Measurements from ENCODE around the gene CRYM. TPM values are rescaled to one million over a fixed set of nuclear protein-coding genes. Genes with fewer than 3 reads are reported as not detected.

The CRYM gene
- total and polyA plus RNA-seq, 4 donors, result 0.30 to 2.8 TPM; not detected in 2

- H3K27ac ChIP-seq (ENCODE audit: low read depth in 1 of 2, low read length in 2 of 2), result no peak overlapping the region
- peak overlapping the region in 1 of 2 donors; percentile 8 for H3K4me3 ChIP-seq (ENCODE audit: low read length in 2 of 2)
- DNase-seq, result no peak
- H3K27me3 ChIP-seq (ENCODE audit: control insufficient read depth in 1 of 2, insufficient read depth in 2 of 2, low read length in 1 of 2), result no peaks in the 10 kb centered on the region
- no peaks in the 10 kb centered on the region for H3K4me1 ChIP-seq (ENCODE audit: control insufficient read depth in 1 of 2, insufficient read depth in 2 of 2, low read length in 2 of 2)
- H3K36me3 ChIP-seq (ENCODE audit: control insufficient read depth in 1 of 2, insufficient read depth in 2 of 2, low read length in 1 of 2), result no peaks in the 10 kb centered on the region
- ATAC-seq (ENCODE audit: low FRiP score), result no peak
- H3K9me3 ChIP-seq (ENCODE audit: control insufficient read depth, low read length), result no peaks in the 10 kb centered on the region
- intact Hi-C loops (cut with DNase I), result loop anchor here in 1 of 2 donors (2.0 kb wide), 1 partner anchor 14 kb away; no protein-coding TSS in a partner anchor
- WGBS, 2 donors, result 67 to 74% methylated on average over 4 of the region's 4 CpGs
Observed at GRCh38 chr16:21284414-21284813, 6.3 kb upstream of the CRYM start.

- Histone ChIP-seq H3K36me3 (ENCODE audit: control insufficient read depth in 1 of 2, insufficient read depth in 2 of 2, low read length in 1 of 2) (no peaks in the 10 kb centered on the region), H3K4me1 (ENCODE audit: control insufficient read depth in 1 of 2, insufficient read depth in 2 of 2, low read length in 2 of 2) (no peaks in the 10 kb centered on the region), H3K4me3 (ENCODE audit: low read length in 2 of 2) (peak overlapping the region; percentile 8 to 72), H3K9me3 (ENCODE audit: control insufficient read depth, low read length) (no peaks in the 10 kb centered on the region), H3K27me3 (ENCODE audit: control insufficient read depth in 1 of 2, insufficient read depth in 2 of 2, low read length in 1 of 2) (no peaks in the 10 kb centered on the region), H3K27ac (ENCODE audit: low read depth in 1 of 2, low read length in 2 of 2) (peak overlapping the region in 1 of 2 donors; percentile 51)
- WGBS, 2 donors, result 2% methylated on average over 51 to 67 of the region's 67 CpGs
- peak; percentile 84 for ATAC-seq (ENCODE audit: low FRiP score)
- DNase-seq, result peak; percentile 66 to 87
- intact Hi-C loops (cut with DNase I), result loop anchor here in 1 of 2 donors (2.0 kb wide), 1 partner anchor 15 kb away; no protein-coding TSS in a partner anchor
Observed at GRCh38 chr16:21283521-21284289, 5.6 kb upstream of the CRYM start.

DNA sequence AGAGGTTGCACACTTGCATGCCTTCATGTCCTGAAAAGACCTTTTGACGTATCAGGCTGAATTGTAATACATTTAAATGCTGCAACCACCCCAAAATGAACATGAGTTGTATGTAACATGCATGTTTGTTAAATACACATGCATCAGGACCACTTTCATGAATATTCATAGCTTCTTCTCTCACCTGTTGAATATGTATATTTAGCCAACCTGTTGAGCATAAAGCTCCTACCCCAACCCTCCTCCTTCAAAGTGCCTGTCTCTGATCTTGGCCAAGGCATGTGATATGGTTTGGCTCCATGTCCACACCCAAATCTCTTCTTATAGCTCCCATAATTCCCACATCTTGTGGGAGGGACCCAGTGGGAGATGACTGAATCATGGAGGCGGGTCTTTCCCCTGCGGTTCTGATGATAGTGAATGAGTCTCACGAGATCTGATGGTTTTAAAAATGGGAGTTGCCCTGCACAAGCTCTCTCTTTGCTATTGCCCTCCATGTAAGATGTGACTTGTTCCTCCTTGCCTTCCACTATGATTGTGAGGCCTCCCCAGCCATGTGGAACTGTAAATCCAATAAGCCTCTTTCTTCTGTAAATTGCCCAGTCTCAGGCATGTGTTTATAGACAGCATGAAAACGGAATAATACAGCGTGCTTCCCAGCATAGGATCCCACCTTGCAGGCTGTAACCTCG lies 3.8 kb upstream of the CRYM start:
- H3K27me3 ChIP-seq (ENCODE audit: control insufficient read depth in 1 of 2, insufficient read depth in 2 of 2, low read length in 1 of 2), result no peaks in the 10 kb centered on the region

GRCh38 chr16:21279501-21279900 lies 1.4 kb upstream of the CRYM start:
- 40 to 42% methylated on average over 2 of the region's 2 CpGs for WGBS, 2 donors
- ATAC-seq (ENCODE audit: low FRiP score) (no peak), DNase-seq (no peak)
- intact Hi-C loops (cut with DNase I), result loop anchor here (2.0 to 5.0 kb wide), 4 partner anchors 87 to 121 kb away; partner anchors contain the start of gene LDAF1 (in 1 of the 2)
- Histone ChIP-seq H3K27me3 (ENCODE audit: control insufficient read depth in 1 of 2, insufficient read depth in 2 of 2, low read length in 1 of 2) (no peaks in the 10 kb centered on the region), H3K27ac (ENCODE audit: low read depth in 1 of 2, low read length in 2 of 2) (no peak overlapping the region), H3K36me3 (ENCODE audit: control insufficient read depth in 1 of 2, insufficient read depth in 2 of 2, low read length in 1 of 2) (no peaks in the 10 kb centered on the region), H3K4me1 (ENCODE audit: control insufficient read depth in 1 of 2, insufficient read depth in 2 of 2, low read length in 2 of 2) (no peaks in the 10 kb centered on the region), H3K4me3 (ENCODE audit: low read length in 2 of 2) (no peak overlapping the region), H3K9me3 (ENCODE audit: control insufficient read depth, low read length) (no peaks in the 10 kb centered on the region)

More for the DNA sequence above, 3.8 kb upstream of the CRYM start:
- Histone ChIP-seq H3K9me3 (ENCODE audit: control insufficient read depth, low read length) (no peaks in the 10 kb centered on the region), H3K4me1 (ENCODE audit: control insufficient read depth in 1 of 2, insufficient read depth in 2 of 2, low read length in 2 of 2) (no peaks in the 10 kb centered on the region), H3K36me3 (ENCODE audit: control insufficient read depth in 1 of 2, insufficient read depth in 2 of 2, low read length in 1 of 2) (no peaks in the 10 kb centered on the region), H3K4me3 (ENCODE audit: low read length in 2 of 2) (no peak overlapping the region), H3K27ac (ENCODE audit: low read depth in 1 of 2, low read length in 2 of 2) (no peak overlapping the region)
- DNase-seq, result no peak
- 79% methylated on average over 7 of the region's 7 CpGs for WGBS, 2 donors
- ATAC-seq (ENCODE audit: low FRiP score), result no peak
- intact Hi-C loops (cut with DNase I), result no loop called here

DNA sequence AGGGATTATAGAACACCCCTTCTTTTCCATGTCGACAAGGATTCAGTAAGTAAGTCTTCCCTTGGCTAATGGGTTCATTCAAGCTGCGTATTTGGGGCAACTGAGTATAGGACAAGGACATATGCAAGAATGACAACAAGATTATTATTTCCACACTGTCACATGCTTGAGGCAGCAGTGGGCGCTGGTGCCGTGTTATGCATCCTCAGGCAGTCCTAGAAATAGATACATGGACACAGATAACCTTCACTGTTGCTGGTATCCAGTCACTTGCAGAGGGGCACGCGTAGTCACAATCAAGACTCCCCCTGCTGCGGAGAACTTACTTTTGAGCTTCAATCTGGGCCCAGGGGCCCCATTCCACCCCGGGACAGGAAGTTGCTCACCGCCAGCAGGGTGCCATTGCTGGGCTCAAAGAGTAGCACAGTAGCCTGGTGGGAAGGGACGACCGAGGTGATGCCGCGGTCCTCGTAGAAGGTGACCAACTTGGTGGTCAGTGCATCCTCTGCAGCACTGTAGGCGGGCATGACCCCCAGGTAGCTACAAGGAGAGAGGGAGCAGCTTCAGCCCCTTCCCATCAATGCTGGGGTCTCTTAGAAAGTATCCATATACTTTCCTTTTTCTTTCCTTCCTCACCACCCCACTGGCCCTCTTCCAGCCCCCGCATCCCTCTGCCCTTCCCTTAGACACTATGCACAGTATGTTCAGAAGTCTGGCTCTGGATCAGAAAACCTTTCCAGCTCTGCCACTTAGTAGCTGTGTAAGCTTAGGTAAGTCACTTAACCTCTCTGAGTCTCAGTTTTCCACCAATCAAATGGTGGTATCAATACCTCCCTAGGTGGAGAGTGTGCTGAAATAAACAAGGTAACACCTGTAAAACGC lies 804 bp downstream of the CRYM start:
- 72 to 75% methylated on average over 17 of the region's 17 CpGs for WGBS, 2 donors
- H3K9me3 ChIP-seq (ENCODE audit: control insufficient read depth, low read length), result no peaks in the 10 kb centered on the region
- ATAC-seq (ENCODE audit: low FRiP score), result no peak
- intact Hi-C loops (cut with DNase I), result loop anchor here (5.0 kb wide), 3 partner anchors 85 to 110 kb away; no protein-coding TSS in a partner anchor
- no peaks in the 10 kb centered on the region for H3K4me1 ChIP-seq (ENCODE audit: control insufficient read depth in 1 of 2, insufficient read depth in 2 of 2, low read length in 2 of 2)
- H3K27me3 ChIP-seq (ENCODE audit: control insufficient read depth in 1 of 2, insufficient read depth in 2 of 2, low read length in 1 of 2), result no peaks in the 10 kb centered on the region
- no peak overlapping the region for H3K27ac ChIP-seq (ENCODE audit: low read depth in 1 of 2, low read length in 2 of 2)
- no peak for DNase-seq
- no peaks in the 10 kb centered on the region for H3K36me3 ChIP-seq (ENCODE audit: control insufficient read depth in 1 of 2, insufficient read depth in 2 of 2, low read length in 1 of 2)
- no peak overlapping the region for H3K4me3 ChIP-seq (ENCODE audit: low read length in 2 of 2)

- Histone ChIP-seq H3K4me1 (ENCODE audit: control insufficient read depth in 1 of 2, insufficient read depth in 2 of 2, low read length in 2 of 2) (no peaks in the 10 kb centered on the region), H3K27me3 (ENCODE audit: control insufficient read depth in 1 of 2, insufficient read depth in 2 of 2, low read length in 1 of 2) (no peaks in the 10 kb centered on the region), H3K27ac (ENCODE audit: low read depth in 1 of 2, low read length in 2 of 2) (no peak overlapping the region), H3K36me3 (ENCODE audit: control insufficient read depth in 1 of 2, insufficient read depth in 2 of 2, low read length in 1 of 2) (no peaks in the 10 kb centered on the region), H3K9me3 (ENCODE audit: control insufficient read depth, low read length) (no peaks in the 10 kb centered on the region), H3K4me3 (ENCODE audit: low read length in 2 of 2) (no peak overlapping the region)
- intact Hi-C loops (cut with DNase I), result loop anchor here (5.0 kb wide), 3 partner anchors 84 to 109 kb away; no protein-coding TSS in a partner anchor
- no peak for DNase-seq
- ATAC-seq (ENCODE audit: low FRiP score), result no peak
- WGBS, 2 donors, result 78 to 83% methylated on average over 9 of the region's 9 CpGs
Observed at GRCh38 chr16:21276090-21276489, 2.0 kb downstream of the CRYM start.

DNA sequence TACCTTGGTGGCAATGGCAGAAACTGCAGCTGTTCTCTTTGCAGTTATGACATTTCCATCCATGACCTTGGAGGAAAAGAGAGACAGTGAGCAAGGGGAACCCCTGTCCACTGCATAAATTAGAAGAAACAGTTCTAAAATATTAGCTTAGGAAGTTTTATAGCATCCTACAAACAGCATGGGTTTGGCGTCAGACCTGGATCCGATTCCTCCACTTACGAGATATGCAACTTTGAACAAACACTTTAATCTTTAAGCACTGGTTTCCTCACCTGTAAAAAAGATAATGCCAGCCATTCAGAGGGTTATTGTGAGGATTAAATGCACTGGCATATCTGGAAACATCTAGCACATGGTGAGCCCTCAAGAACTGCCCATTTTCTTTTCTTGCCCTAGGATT lies 2.6 kb downstream of the CRYM start:
- Histone ChIP-seq H3K4me3 (ENCODE audit: low read length in 2 of 2) (no peak overlapping the region), H3K36me3 (ENCODE audit: control insufficient read depth in 1 of 2, insufficient read depth in 2 of 2, low read length in 1 of 2) (no peaks in the 10 kb centered on the region), H3K9me3 (ENCODE audit: control insufficient read depth, low read length) (no peaks in the 10 kb centered on the region), H3K27ac (ENCODE audit: low read depth in 1 of 2, low read length in 2 of 2) (no peak overlapping the region), H3K4me1 (ENCODE audit: control insufficient read depth in 1 of 2, insufficient read depth in 2 of 2, low read length in 2 of 2) (no peaks in the 10 kb centered on the region), H3K27me3 (ENCODE audit: control insufficient read depth in 1 of 2, insufficient read depth in 2 of 2, low read length in 1 of 2) (no peaks in the 10 kb centered on the region)
- ATAC-seq (ENCODE audit: low FRiP score), result no peak
- DNase-seq, result no peak
- WGBS, 2 donors, result 84 to 97% methylated on average over 3 of the region's 3 CpGs
- intact Hi-C loops (cut with DNase I), result loop anchor here (5.0 kb wide), 3 partner anchors 83 to 108 kb away; no protein-coding TSS in a partner anchor

DNA sequence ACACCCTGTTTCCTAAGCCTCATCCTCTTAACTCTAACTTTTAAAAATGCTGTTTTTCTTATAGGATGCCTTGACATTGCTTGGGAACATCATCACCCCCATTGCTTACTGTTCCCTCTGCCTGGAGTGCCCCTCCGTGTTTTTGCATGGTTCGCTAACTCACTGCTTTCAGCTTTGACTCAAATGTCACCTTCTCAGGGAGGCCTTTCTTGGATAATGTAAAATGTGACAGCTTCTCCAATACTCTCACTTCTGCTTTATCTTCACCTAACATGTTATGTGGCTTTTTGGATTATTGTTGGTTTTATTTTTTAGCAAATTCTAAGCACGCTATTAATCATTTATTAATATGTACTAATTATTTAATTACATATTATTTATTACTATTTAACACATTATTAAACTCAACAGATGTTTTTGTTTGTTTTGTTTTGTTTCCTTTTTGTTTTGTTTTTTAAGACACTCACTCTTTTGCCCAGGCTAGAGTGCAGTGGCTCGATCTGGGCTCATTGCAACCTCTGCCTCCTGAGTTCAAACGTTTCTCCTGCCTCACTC lies 3.8 kb downstream of the CRYM start:
- Histone ChIP-seq H3K27me3 (ENCODE audit: control insufficient read depth in 1 of 2, insufficient read depth in 2 of 2, low read length in 1 of 2) (no peaks in the 10 kb centered on the region), H3K9me3 (ENCODE audit: control insufficient read depth, low read length) (no peaks in the 10 kb centered on the region), H3K4me1 (ENCODE audit: control insufficient read depth in 1 of 2, insufficient read depth in 2 of 2, low read length in 2 of 2) (no peaks in the 10 kb centered on the region), H3K36me3 (ENCODE audit: control insufficient read depth in 1 of 2, insufficient read depth in 2 of 2, low read length in 1 of 2) (no peaks in the 10 kb centered on the region), H3K4me3 (ENCODE audit: low read length in 2 of 2) (no peak overlapping the region), H3K27ac (ENCODE audit: low read depth in 1 of 2, low read length in 2 of 2) (no peak overlapping the region)
- DNase-seq, result no peak
- WGBS, 2 donors, result 86 to 91% methylated on average over 5 of the region's 5 CpGs
- no peak for ATAC-seq (ENCODE audit: low FRiP score)
- intact Hi-C loops (cut with DNase I), result no loop called here
